Stimulated activated naive B cell treated with anti-CD40 and anti-IgM and Interleukin-4, amounts not matched to agents 10 μg/mL and 1 μg/mL and 100 μg/mL, for 72 hours (primary cell): Measurements from ENCODE around the gene PACS1.
A peak's percentile ranks its signal among the peaks of the same experiment; 100 is the strongest.
"Not testable (repeated sequence)": the region's sequence is repeated elsewhere in the genome, so short reads cannot be mapped to it uniquely, and the experiment has no call there.

ENCODE experiments used
- ATAC-seq, 2 donors: fragments of 150-1000 bp; cut with Tn5 transposase; replicated peaks; 2 replicates each; pipeline ENCODE4 v1.10.0; 2021; ENCODE audit warnings: moderate library complexity in 1 of 2
- DNase-seq: peaks from one replicate; pipeline ENCODE4 v3.0.0; 2021
- H3K27ac Mint-ChIP-seq: one replicate; pipeline ENCODE4 v1.8.0; 2022; ENCODE audit warnings: mild to moderate bottlenecking, mixed read lengths
- H3K27me3 Mint-ChIP-seq, 2 donors: one replicate each; pipeline ENCODE4 v1.8.0; 2022; ENCODE audit warnings: mixed read lengths in 2 of 2
- H3K36me3 Mint-ChIP-seq, 2 donors: one replicate each; pipeline ENCODE4 v1.8.0; 2022; ENCODE audit warnings: mixed read lengths in 2 of 2, mild to moderate bottlenecking in 1 of 2
- H3K4me1 Mint-ChIP-seq, 2 donors: one replicate each; pipeline ENCODE4 v1.8.0; 2022; ENCODE audit warnings: mixed read lengths in 2 of 2, mild to moderate bottlenecking in 1 of 2
- H3K4me3 Mint-ChIP-seq, 2 donors: one replicate each; pipeline ENCODE4 v1.8.0; 2022; ENCODE audit warnings: mild to moderate bottlenecking in 2 of 2, mixed read lengths in 2 of 2, moderate library complexity in 1 of 2
- H3K9me3 Mint-ChIP-seq, 2 donors: one replicate each; pipeline ENCODE4 v1.8.0; 2022; ENCODE audit warnings: mixed read lengths in 2 of 2, mild to moderate bottlenecking in 1 of 2

Gene PACS1

DNA sequence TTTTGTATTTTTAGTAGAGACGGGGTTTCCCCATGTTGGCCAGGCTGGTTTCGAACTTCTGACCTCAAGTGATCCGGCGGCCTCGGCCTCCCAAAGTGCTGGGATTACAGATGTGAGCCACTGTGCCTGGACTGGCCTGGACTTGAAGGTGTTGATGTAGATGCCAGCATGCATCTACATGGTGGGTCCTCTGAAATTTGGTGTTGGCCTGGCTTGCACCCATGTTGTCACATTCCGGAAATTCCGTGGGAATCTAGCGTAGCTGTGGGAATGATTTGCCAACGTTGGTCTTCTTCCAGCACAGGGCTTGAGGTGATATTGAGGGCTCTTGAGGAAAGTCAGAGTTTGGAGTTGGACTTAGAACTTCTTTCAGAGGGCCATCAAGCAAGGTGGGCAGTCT lies 6.5 kb downstream of the PACS1 start:
- no peak for DNase-seq
- ATAC-seq = no peak
- Mint-ChIP-seq H3K4me1 (peaks cover 47 to 85% of the 10 kb centered on the region in 2 donors), H3K4me3 (no peak overlapping the region), H3K27ac (peak overlapping the region; percentile 69), H3K36me3 (peaks cover 26 to 46% of the 10 kb centered on the region in 2 donors), H3K27me3 (no peaks in the 10 kb centered on the region), H3K9me3 (no peaks in the 10 kb centered on the region)

DNA sequence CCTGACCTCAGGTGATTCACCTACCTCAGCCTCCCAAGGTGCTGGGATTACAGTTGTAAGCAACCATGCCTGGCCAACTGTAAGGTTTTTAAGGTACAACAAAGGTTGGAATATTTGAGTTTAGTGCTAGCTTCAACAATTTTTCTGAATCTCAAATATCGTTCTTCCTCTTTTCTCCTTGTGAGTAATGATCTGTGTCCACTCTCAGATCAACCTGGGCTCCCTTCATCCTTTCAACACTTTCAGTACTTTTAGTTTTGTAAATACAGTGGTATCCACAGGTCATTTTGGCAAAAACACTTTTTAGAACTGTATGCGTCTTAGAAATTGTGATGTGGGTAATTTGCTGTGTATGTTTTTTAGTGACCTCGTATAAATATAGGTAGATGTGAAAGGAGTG lies 7.9 kb downstream of the PACS1 start:
- peak overlapping the region; percentile 81 for H3K27ac Mint-ChIP-seq

DNA sequence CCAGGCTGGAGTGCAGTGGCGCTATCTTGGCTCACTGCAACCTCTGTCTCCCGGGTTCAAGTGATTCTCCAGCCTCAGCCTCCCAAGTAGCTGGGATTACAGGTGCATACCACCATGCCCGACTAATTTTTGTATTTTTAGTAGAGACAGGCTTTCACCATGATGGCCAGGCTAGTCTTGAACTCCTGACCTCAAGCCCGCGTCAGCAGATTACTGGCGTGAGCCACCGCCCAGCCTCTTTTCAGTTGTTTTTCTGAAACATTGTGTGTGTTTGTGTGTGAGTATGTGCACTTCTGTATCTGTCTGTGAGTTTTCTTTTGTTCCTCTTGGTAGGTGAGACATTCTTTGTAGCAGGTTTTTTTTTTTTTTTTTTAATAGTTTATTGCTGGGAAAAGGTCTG lies 8.9 kb downstream of the PACS1 start:
- peak overlapping the region; percentile 81 for H3K27ac Mint-ChIP-seq
- not testable (repeated sequence) for DNase-seq, H3K9me3 Mint-ChIP-seq, ATAC-seq, H3K27me3 Mint-ChIP-seq, H3K4me3 Mint-ChIP-seq
- H3K4me1 Mint-ChIP-seq = peaks cover 40 to 87% of the 10 kb centered on the region in 2 donors
- peaks cover 16 to 31% of the 10 kb centered on the region in 2 donors for H3K36me3 Mint-ChIP-seq

More for the DNA sequence above, 7.9 kb downstream of the PACS1 start:
- peak overlapping the region in 1 of 2 donors; percentile 18 for H3K4me3 Mint-ChIP-seq
- ATAC-seq (peak; percentile 44 to 55), DNase-seq (no peak)
- peaks cover 41 to 82% of the 10 kb centered on the region in 2 donors for H3K4me1 Mint-ChIP-seq
- H3K27me3 Mint-ChIP-seq = no peaks in the 10 kb centered on the region
- no peaks in the 10 kb centered on the region for H3K9me3 Mint-ChIP-seq
- H3K36me3 Mint-ChIP-seq = peaks cover 18 to 37% of the 10 kb centered on the region in 2 donors

DNA sequence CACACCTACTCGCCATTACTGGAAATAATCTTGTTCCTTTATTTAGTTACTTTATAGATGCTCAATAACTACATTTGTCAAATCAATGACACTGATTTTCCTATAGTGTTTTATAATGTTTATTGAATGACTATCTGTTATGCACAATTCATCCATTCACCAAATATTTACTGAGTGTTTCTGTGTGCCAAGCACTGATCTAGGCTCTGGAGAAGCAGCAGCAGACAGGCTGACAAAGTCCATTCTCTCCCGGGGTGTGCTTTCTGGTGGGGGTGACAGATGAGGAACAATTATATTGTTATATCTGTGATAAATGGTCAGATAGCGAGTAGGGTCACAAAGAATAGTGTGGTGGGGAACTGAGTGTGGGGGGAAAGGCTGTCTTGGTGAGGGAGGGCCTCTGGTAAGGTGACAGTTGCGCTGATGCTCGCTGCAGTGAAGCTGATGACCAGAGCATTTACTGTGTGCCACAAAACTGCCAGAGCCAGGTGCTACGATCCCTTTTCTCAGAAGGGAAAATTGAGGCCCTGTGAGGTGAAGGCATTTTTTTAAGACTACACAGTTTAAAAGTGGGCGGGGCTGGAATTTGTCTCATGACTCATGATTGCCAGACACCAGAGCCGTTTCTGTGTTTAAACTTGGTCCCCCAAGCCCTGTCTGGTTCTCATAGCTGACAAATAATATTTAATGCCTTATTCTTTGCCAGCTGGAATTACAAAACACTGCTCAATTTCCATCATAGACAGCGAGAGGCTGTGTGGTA lies 10.2 kb downstream of the PACS1 start:
- H3K4me3 Mint-ChIP-seq = peak overlapping the region in 1 of 2 donors; percentile 36
- H3K36me3 Mint-ChIP-seq = peaks cover 13 to 22% of the 10 kb centered on the region in 2 donors
- H3K9me3 Mint-ChIP-seq = no peaks in the 10 kb centered on the region
- no peaks in the 10 kb centered on the region for H3K27me3 Mint-ChIP-seq
- DNase-seq (no peak), ATAC-seq (no peak)
- peaks cover 45 to 93% of the 10 kb centered on the region in 2 donors for H3K4me1 Mint-ChIP-seq
- H3K27ac Mint-ChIP-seq = peak overlapping the region; percentile 88

DNA sequence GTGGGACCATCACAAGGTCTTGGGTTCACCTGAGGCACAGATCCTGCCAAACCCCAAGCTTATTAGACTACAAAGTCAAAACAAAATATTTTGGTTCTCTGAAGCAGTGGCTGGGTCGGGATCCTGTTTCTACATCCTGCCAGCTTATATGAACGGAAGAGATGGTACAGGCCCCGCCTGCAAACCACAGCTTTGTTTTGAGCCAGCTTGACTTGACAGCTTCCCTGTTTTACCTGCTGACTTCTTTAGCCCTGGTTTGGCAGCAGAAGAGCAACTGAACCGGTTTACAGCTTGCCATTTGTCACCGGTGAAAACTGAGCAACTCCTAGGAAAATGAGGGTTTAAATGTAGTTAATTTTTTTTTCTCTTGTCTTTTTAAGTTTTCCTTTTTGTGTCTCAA lies 11.4 kb downstream of the PACS1 start:
- Mint-ChIP-seq H3K36me3 (peaks cover 8 to 21% of the 10 kb centered on the region in 2 donors), H3K27ac (peak overlapping the region; percentile 89), H3K4me3 (peak overlapping the region; percentile 65 to 70), H3K9me3 (no peaks in the 10 kb centered on the region), H3K4me1 (peaks cover 45 to 87% of the 10 kb centered on the region in 2 donors), H3K27me3 (no peaks in the 10 kb centered on the region)
- peak; percentile 54 for DNase-seq
- peak; percentile 94 to 98 for ATAC-seq

DNA sequence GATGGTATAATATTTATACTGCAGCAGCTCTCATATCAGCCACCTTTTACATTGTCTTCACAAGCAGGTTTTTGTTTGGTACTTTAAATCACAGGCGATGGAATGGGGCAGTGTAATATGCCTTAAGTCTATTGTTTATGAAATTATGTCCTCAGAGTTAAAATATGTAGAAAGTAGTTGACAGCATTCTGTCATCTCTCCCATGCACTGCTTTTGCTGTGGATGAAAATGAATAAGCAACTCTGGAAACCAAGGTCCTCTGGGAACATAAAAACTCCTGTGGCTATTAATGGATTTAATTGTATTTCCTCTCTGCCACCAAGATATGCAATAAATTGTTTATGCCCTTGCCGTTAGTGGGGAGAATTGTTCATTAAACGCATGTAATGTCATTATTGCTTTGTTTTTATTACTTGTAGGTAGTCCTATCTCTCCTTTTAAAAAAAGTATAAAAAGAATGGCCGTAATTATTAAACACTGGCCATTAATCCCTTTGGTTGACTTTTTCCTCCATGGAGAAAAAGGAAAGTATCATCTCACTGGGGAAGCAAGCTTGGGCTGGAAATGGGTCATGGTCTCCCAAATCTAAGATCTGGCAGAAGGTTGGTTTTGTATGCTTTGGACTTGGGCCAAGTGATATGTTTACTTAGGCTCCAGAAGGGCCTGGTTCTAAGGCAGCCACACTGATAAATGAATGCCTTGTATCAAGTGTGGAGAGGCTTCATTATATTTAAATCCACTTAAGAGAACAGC lies 13.1 kb downstream of the PACS1 start:
- H3K27ac Mint-ChIP-seq = peak overlapping the region; percentile 15
- H3K4me3 Mint-ChIP-seq = no peak overlapping the region
- H3K9me3 Mint-ChIP-seq = no peaks in the 10 kb centered on the region
- no peak for ATAC-seq
- peaks cover 6 to 16% of the 10 kb centered on the region in 2 donors for H3K36me3 Mint-ChIP-seq
- peaks cover 47 to 87% of the 10 kb centered on the region in 2 donors for H3K4me1 Mint-ChIP-seq
- no peak for DNase-seq
- no peaks in the 10 kb centered on the region for H3K27me3 Mint-ChIP-seq

DNA sequence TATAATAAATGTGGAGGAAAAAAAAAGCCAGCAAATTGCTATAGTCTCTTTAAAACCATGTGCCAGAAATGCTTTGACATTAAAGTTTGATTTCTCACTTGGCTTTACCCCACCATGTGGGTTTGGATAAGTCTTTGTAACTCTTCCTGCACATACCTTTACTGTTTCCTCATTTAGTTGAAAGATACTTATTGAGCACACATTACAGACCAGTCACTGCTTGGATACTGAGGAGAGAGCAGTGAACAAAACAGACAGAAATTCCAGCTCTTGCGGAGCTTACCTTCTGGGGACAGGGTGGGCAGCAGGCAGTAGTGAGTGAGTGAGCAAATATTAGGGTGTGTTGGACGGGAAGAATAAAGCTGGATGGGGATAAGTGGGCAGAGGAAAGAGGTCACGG lies 13.7 kb downstream of the PACS1 start:
- Mint-ChIP-seq H3K27me3 (no peaks in the 10 kb centered on the region), H3K36me3 (peaks cover 2 to 10% of the 10 kb centered on the region in 2 donors), H3K4me1 (peaks cover 46 to 87% of the 10 kb centered on the region in 2 donors), H3K27ac (peak overlapping the region; percentile 68), H3K4me3 (no peak overlapping the region), H3K9me3 (no peaks in the 10 kb centered on the region)
- no peak for ATAC-seq
- no peak for DNase-seq

DNA sequence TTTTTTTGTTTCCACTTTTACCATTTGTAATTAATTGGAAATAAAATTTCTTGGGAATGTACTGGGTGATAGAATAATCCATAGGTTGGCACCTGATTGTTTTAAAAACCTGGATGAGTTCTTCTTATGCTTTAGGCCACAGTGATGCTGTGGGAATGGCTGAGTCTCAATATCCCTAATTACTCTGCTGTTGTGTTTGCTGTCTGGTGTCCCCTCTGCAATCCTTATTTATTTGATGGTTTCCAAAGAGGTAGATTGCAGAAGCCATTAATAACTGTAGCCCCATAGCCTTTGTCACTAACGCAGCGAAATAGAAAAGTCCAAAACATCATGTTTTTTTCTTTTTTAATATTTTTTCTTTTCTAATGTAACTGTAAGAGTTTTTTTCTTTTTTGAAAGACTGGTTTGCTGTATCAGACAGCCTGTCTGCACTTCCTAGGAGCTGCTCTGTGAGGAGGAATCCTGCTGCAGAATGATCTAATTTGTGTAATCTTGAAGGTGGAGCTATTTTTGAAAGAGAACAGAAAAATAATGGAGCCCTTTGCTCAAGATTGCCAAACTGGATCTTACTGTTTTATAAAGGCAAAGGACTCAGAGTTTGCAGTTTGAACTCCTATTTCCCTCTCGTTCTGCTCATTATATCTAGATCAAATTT lies 14.9 kb downstream of the PACS1 start:
- Mint-ChIP-seq H3K4me3 (no peak overlapping the region), H3K36me3 (peaks cover under 1% of the 10 kb centered on the region in 2 donors), H3K27me3 (no peaks in the 10 kb centered on the region), H3K9me3 (no peaks in the 10 kb centered on the region), H3K27ac (no peak overlapping the region), H3K4me1 (peaks cover 34 to 76% of the 10 kb centered on the region in 2 donors)
- ATAC-seq = no peak
- no peak for DNase-seq

DNA sequence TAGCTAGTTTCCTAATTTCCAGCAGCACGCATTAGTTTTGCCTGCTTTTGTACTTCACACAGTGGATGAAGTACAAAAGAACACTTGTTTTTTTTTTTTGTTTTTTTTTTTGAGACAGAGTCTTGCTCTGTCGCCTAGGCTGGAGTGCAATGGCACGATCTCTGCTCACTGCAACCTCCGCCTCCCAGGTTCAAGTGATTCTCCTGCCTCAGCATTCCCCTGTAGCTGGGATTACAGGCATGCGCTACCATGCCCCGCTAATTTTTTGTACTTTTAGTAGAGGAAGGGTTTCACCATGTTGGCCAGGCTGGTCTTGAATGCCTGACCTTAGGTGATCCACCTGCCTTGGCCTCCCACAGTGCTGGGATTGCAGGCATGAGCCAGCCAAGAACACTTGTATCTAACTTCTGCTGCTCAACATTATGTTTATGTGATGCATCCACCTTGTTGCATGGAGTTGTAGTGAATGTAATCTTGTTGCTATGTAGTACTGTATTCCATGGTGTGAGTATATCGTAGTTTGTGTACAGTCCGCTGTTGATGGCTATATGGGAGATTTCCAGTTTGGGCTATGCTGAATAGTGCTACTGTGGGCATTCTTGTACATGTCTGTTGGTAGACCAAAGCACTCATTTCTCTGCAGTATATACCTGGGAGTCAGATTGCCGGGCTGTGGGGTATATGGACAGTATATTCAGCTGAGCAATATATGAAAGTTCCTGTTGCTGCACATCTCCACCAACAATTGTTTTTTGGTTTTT lies 17.3 kb downstream of the PACS1 start:
- H3K9me3 Mint-ChIP-seq = no peaks in the 10 kb centered on the region
- H3K4me1 Mint-ChIP-seq = peaks cover 22 to 52% of the 10 kb centered on the region in 2 donors
- no peak for ATAC-seq
- no peak overlapping the region for H3K27ac Mint-ChIP-seq
- no peak for DNase-seq
- peaks cover 8% of the 10 kb centered on the region in 2 donors for H3K36me3 Mint-ChIP-seq
- no peak overlapping the region for H3K4me3 Mint-ChIP-seq
- H3K27me3 Mint-ChIP-seq = no peaks in the 10 kb centered on the region

DNA sequence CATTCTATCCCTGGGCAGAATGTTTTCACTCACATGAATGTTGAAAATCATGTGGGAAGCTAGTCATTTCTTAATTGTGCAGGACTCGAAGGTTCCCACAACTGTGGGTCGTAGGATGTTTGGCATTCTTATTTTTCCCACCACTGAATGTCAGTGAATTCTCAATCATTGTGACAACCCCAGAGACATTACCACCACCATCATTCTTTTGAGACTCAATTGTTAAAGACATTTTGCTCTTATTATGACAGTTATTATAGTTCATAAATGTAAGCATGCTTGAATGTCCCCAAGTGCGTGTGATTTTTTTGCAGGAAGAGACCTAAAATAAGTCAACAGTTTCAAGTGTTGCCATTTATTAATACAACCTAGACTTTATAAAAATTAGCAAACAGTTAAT lies 19.0 kb downstream of the PACS1 start:
- Mint-ChIP-seq H3K9me3 (no peaks in the 10 kb centered on the region), H3K4me1 (peaks cover 21 to 38% of the 10 kb centered on the region in 2 donors), H3K27ac (no peak overlapping the region), H3K27me3 (no peaks in the 10 kb centered on the region), H3K36me3 (peaks cover 10 to 12% of the 10 kb centered on the region in 2 donors), H3K4me3 (no peak overlapping the region)
- ATAC-seq (no peak), DNase-seq (no peak)

DNA sequence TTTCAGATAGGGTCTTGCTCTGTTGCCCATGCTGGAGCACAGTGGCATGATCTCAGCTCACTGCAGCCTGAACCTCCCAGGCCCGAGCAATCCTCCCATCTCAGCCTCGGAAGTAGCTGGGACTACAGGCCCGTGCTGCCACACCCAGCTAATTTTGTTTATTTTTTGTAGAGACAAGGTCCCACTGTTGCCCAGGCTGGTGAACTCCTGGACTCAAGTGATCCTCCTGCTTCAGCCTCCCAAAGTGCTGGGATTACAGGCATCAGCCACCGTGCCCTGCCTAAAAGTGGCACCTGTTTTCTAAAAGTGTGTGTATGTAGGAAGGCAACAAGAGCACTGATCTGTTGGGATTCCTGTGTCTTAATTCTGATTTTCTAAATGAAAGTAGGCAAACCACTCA lies 20.2 kb downstream of the PACS1 start:
- Mint-ChIP-seq H3K4me1 (peaks cover 15 to 26% of the 10 kb centered on the region in 2 donors), H3K27ac (peak overlapping the region; percentile 69), H3K36me3 (peaks cover 10 to 12% of the 10 kb centered on the region in 2 donors), H3K9me3 (no peaks in the 10 kb centered on the region), H3K4me3 (no peak overlapping the region), H3K27me3 (no peaks in the 10 kb centered on the region)
- DNase-seq = no peak
- ATAC-seq = no peak

DNA sequence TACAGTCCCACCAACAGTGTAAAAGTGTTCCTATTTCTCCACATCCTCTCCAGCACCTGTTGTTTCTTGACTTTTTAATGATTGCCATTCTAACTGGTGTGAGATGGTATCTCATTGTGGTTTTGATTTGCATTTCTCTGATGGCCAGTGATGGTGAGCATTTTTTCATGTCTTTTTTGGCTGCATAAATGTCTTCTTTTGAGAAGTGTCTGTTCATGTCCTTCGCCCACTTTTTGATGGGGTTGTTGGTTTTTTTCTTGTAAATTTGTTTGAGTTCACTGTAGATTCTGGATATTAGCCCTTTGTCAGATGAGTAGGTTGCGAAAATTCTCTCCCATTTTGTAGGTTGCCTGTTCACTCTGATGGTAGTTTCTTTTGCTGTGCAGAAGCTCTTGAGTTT lies 22.1 kb downstream of the PACS1 start:
- H3K27me3 Mint-ChIP-seq, H3K9me3 Mint-ChIP-seq, H3K27ac Mint-ChIP-seq, DNase-seq, H3K4me3 Mint-ChIP-seq, ATAC-seq: not testable (repeated sequence)
- peaks cover 12% of the 10 kb centered on the region in 2 donors for H3K36me3 Mint-ChIP-seq
- peaks cover 19 to 25% of the 10 kb centered on the region in 2 donors for H3K4me1 Mint-ChIP-seq

DNA sequence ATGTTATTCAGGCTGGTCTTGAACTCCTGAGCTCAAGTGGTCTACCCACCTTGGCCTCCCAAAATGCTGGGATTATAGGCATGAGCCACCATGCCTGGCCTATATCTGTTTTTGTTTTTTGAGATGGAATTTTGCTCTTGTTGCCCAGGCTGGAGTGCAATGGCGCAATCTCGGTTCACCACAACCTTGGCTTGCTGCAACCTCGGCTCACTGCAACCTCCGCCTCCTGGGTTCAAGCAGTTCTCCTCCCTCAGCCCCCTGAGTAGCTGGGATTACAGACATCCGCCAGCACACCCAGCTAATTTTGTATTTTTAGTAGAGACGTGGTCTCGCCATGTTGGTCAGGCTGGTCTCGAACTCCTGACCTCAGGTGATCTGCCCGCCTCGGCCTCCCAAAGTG lies 29.7 kb downstream of the PACS1 start:
- H3K27me3 Mint-ChIP-seq, H3K4me3 Mint-ChIP-seq, H3K27ac Mint-ChIP-seq, H3K9me3 Mint-ChIP-seq, ATAC-seq, DNase-seq: not testable (repeated sequence)
- Mint-ChIP-seq H3K36me3 (peaks cover 10 to 24% of the 10 kb centered on the region in 2 donors), H3K4me1 (peaks cover 42 to 65% of the 10 kb centered on the region in 2 donors)
